ENCODE measurements around the gene CCDC174. TPM values are rescaled to one million over a fixed set of nuclear protein-coding genes. Genes with fewer than 3 reads are reported as not detected.

CCDC174 gene
- total RNA-seq, 4 donors from 2014 or later = 15.8 to 24.0 (median 20.2) TPM

DNA sequence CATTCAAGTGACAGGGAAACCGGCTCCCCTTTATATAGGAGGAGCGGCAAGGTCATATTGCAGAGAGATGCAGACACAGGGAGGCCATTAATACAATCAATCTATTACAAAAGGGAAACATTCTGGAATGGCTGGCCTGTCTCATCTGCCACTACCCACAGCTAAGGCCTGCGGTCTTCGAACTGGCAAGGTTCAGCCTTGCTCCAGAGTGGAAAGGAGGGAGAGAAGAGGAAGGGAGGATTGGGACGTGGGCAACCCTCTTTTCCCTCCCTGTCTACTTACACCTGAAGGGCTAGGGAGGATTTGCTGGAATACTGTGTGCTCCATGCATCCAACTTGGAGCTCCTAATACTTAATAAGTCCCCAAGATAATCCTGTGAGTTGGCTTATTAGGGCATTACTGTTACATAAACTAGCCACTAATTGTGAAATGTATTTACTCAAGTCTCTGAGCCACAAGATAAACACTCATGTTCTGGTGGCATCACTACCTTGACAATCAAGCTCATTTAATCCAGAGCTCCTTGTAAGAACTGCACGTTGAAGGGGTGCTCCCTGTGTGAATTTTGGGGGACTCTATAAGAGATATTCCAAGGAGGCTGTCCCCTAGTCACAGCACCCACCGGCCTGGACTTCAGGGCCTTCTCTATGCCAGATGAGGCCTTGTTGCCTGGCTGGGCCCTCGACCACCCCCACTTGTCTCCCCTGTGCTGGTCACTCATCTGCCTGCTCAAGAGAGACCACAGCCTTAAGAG, 19.7 kb upstream of the CCDC174 start:
- no peak overlapping the region for H3K27ac ChIP-seq
- TF ChIP-seq EP300 (IDR thresholded peaks at IDR 0.05) (no peak), POLR2AphosphoS5 (IDR thresholded peaks at IDR 0.05) (no peak), POLR2A (IDR thresholded peaks at IDR 0.05) (no peak)
- TF ChIP-seq, protein P1, sequence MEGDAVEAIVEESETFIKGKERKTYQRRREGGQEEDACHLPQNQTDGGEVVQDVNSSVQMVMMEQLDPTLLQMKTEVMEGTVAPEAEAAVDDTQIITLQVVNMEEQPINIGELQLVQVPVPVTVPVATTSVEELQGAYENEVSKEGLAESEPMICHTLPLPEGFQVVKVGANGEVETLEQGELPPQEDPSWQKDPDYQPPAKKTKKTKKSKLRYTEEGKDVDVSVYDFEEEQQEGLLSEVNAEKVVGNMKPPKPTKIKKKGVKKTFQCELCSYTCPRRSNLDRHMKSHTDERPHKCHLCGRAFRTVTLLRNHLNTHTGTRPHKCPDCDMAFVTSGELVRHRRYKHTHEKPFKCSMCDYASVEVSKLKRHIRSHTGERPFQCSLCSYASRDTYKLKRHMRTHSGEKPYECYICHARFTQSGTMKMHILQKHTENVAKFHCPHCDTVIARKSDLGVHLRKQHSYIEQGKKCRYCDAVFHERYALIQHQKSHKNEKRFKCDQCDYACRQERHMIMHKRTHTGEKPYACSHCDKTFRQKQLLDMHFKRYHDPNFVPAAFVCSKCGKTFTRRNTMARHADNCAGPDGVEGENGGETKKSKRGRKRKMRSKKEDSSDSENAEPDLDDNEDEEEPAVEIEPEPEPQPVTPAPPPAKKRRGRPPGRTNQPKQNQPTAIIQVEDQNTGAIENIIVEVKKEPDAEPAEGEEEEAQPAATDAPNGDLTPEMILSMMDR (IDR thresholded peaks at IDR 0.05) = no peak
- H3K9me3 ChIP-seq = peaks cover 0 to 13% (median 0%) of the 10 kb centered on the region in 3 donors
- no peaks in the 10 kb centered on the region for H3K4me1 ChIP-seq
- H3K36me3 ChIP-seq = no peaks in the 10 kb centered on the region
- WGBS, 2 donors (ENCODE audit: low coverage in 1 of 2) = 66 to 83% methylated on average over 1 to 3 of the region's 8 CpGs
- no peak overlapping the region for H3K4me3 ChIP-seq
- peaks cover 68% of the 10 kb centered on the region for H3K27me3 ChIP-seq
- ATAC-seq = no peak

DNA sequence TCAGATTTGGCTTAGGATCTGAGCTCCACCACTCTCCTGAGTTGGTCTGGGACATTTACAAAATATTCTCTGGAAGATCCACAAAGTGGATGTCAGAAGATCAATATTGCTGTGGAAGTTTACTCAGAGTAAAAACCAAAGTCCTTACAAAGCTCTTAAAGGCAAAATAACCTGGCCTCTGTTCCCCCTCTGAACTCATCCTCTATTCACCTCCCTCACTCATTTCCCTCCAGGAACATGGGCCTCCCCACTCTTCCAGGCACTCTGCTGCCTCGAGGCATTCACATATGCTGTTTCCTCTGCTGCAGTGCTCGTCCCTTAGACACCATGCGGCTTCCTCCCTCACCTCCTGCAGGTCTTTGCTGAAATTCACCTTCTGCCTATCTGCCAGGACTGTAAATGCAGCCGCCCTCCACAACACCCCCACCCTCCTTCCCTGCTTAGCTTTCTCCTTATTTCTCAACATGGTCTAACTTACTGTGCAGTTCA, 19.1 kb upstream of the CCDC174 start:
- Histone ChIP-seq H3K9me3 (peaks cover 0 to 13% (median 0%) of the 10 kb centered on the region in 3 donors), H3K4me3 (no peak overlapping the region), H3K27ac (no peak overlapping the region), H3K27me3 (peaks cover 68% of the 10 kb centered on the region), H3K36me3 (no peaks in the 10 kb centered on the region), H3K4me1 (no peaks in the 10 kb centered on the region)
- 44 to 59% methylated on average over 4 of the region's 4 CpGs for WGBS, 2 donors (ENCODE audit: low coverage in 1 of 2)
- TF ChIP-seq POLR2A (IDR thresholded peaks at IDR 0.05) = no peak
- TF ChIP-seq, protein P1 (IDR thresholded peaks at IDR 0.05) = no peak
- TF ChIP-seq EP300 (IDR thresholded peaks at IDR 0.05) = no peak
- TF ChIP-seq POLR2AphosphoS5 (IDR thresholded peaks at IDR 0.05) = no peak
- ATAC-seq = no peak

DNA sequence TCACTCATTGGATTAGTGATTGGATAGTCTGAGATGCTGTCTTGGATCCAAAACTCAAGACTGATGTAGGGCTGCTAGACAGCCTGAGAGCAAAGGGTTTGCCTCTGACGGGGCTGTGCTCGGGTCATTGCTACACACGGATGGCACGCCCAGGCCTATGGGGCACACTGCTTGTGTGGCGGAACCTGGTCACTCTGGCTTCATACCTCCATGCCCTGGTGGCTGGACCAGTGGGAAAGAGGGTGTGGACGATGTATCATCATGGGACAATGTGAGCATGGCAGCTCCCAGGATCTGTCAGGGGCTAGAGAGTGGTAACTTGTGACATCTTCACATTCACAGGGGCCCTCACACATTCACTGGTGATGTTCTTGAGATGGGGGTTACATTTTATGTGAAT, 18.1 kb upstream of the CCDC174 start:
- Histone ChIP-seq H3K4me3 (no peak overlapping the region), H3K9me3 (peaks cover 0 to 5% (median 0%) of the 10 kb centered on the region in 3 donors), H3K36me3 (no peaks in the 10 kb centered on the region), H3K27me3 (peaks cover 67% of the 10 kb centered on the region), H3K27ac (no peak overlapping the region), H3K4me1 (no peaks in the 10 kb centered on the region)
- no peak for TF ChIP-seq POLR2AphosphoS5 (IDR thresholded peaks at IDR 0.05)
- 86% methylated on average over 1 of the region's 6 CpGs; no CpG with 5 or more reads in 1 of the 2 donors for WGBS, 2 donors (ENCODE audit: low coverage in 1 of 2)
- ATAC-seq = no peak

DNA sequence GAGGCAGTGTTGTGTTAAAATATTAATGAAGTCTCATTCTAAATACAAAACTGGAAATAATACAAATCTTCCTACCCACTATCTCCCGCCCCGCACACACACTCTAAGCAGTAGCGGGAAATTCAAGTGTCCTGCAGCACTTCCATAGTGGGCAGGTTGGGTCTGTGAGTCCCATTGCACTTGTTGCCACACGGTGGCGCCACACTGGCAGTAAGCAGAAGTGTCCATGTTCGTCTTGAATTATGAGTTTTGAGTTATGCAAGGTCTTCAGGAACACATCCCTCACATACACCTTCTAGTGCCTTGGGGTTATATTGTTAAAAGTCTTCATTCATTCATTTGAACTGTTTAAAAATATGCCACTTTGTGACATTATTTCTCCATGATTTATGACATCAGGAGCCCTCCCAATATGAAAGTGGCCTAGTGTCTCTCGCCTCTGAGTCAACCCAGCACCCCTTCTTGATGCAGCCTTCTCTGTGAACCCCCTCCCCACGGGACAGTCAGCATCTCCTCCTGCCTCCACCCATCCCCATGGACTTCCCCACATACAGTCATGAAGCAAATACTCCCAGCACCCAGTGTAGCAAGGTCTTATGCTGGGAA, 17.6 kb upstream of the CCDC174 start:
- TF ChIP-seq, protein P1 (IDR thresholded peaks at IDR 0.05) = peak; percentile 29 to 60 (median 33)
- no peak for TF ChIP-seq POLR2A (IDR thresholded peaks at IDR 0.05)
- Histone ChIP-seq H3K4me3 (no peak overlapping the region), H3K27ac (no peak overlapping the region), H3K4me1 (no peaks in the 10 kb centered on the region), H3K9me3 (no peaks in the 10 kb centered on the region), H3K36me3 (no peaks in the 10 kb centered on the region), H3K27me3 (peaks cover 67% of the 10 kb centered on the region)
- WGBS, 2 donors (ENCODE audit: low coverage in 1 of 2) = 25 to 32% methylated on average over 6 to 8 of the region's 8 CpGs
- ATAC-seq = no peak

DNA sequence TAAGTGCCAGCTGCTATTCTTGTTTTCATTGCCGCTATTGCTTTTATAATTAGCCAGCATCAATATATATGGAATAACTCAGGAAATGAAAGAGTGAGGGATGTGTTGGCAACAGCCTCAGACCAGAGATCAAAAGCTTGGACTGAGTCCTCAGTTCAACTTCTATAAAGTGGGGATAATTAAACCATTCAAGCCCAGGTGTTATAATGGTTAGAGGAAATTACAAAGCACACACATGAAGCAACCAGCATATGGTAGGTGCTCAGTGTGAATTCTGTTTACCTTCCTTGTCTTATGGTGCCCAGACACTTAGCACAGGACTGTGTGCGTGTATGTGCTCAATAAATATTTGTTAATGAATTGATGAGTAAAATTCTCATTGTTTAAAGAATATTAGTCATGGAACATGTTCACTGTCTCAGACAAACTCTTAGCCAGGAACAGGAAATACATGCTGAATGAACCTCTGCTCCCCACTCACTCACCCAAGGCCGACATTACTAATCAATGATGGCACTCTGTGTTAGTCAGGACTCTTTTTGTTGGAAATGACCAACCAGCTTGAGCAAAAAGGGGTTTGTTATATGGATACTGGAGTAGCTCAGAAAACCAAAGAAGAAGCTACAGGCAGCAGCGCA, 16.7 kb upstream of the CCDC174 start:
- peaks cover 67% of the 10 kb centered on the region for H3K27me3 ChIP-seq
- no peaks in the 10 kb centered on the region for H3K36me3 ChIP-seq
- H3K4me3 ChIP-seq = no peak overlapping the region
- H3K9me3 ChIP-seq = no peaks in the 10 kb centered on the region
- 66 to 70% methylated on average over 4 of the region's 4 CpGs for WGBS, 2 donors (ENCODE audit: low coverage in 1 of 2)
- H3K4me1 ChIP-seq = no peaks in the 10 kb centered on the region
- ATAC-seq = no peak
- TF ChIP-seq EP300 (IDR thresholded peaks at IDR 0.05) = no peak
- TF ChIP-seq, protein P1 (IDR thresholded peaks at IDR 0.05) = no peak
- TF ChIP-seq POLR2A (IDR thresholded peaks at IDR 0.05) = no peak
- no peak for TF ChIP-seq POLR2AphosphoS5 (IDR thresholded peaks at IDR 0.05)
- H3K27ac ChIP-seq = no peak overlapping the region
